Vagina (tissue), 2 donors: ENCODE data around the gene CAMK2A.

Source experiments
- CTCF ChIP-seq, 3 experiments: fragments of 450-650 bp in 2 of 3; fragments of 200-600 bp in 1 of 3; sonication (generic) in 1 of 3; IDR thresholded peaks; one replicate each; pipeline ENCODE4 v1.5.1; 2017 to 2019; ENCODE audit warnings: antibody characterized with exemption in 3 of 3, mild to moderate bottlenecking in 2 of 3, moderate library complexity in 2 of 3
- POLR2A ChIP-seq, 2 donors: fragments of 450-650 bp; IDR thresholded peaks; one replicate each; pipeline ENCODE4 v1.6.1; 2017; ENCODE audit warnings: antibody characterized with exemption in 2 of 2, mild to moderate bottlenecking in 2 of 2, moderate library complexity in 2 of 2
- POLR2AphosphoS5 ChIP-seq, 2 donors: sonication (generic); formaldehyde crosslinking; IDR thresholded peaks; one replicate each; pipeline ENCODE4 v1.9.0; 2017; ENCODE audit warnings: antibody characterized with exemption in 2 of 2, mild to moderate bottlenecking in 2 of 2, low read depth in 1 of 2; ENCODE audit not compliant: insufficient read depth in 1 of 2

DNA sequence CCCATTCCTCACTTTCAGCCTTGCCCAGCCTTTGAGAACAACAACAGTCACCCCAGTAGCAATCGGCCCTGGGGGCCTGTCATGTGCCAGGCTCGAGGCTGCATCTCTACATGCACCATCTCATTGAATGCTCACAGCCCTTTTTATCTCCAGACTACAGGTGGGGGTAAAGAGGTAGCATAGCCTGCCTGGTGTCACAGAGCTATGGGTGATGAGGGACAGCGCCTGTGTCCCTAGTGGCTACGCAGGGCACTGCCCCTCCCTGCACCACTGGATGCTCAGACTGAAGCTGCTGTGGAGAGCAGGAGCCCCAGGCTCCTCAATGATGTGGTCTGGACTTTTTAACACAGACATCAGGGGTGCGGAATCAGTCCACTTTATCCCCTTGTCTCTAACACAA, 2.8 kb downstream of the CAMK2A start:
- TF ChIP-seq CTCF (IDR thresholded peaks at IDR 0.05) (no peak), POLR2A (IDR thresholded peaks at IDR 0.05) (no peak), POLR2AphosphoS5 (IDR thresholded peaks at IDR 0.05; ENCODE audit: insufficient read depth in 1 of 2, low read depth in 1 of 2) (no peak)
